HCT116 (cell line): ENCODE data around the gene OPRPN. TPM values are rescaled to one million over a fixed set of nuclear protein-coding genes. Genes with fewer than 3 reads are reported as not detected.

Source experiments
- ATAC-seq: fragments of 200-7000 bp; cut with Tn5 transposase; 2 replicates; pipeline ENCODE4 v1.9.1; 2020; ENCODE audit warnings: mild to moderate bottlenecking, moderate library complexity
- BruUV-seq: library from RNA; stranded (reverse); fragments of 400-500 nt; replicated peaks from 2 replicates; lab custom pipeline; 2021; lab: Mats Ljungman, UMichigan
- CTCF ChIA-PET: fragments of 300-600 bp; sonication (Branson Sonifier 250); formaldehyde crosslinking; loops from one replicate; lab custom pipeline; 2021; ENCODE audit warnings: antibody characterized with exemption; lab: Charles Lee
- POLR2A ChIA-PET: fragments of 300-600, 350-600 bp; sonication (Branson Sonifier 250); formaldehyde crosslinking; loops from one replicate; lab custom pipeline; 2021; ENCODE audit warnings: antibody characterized with exemption; lab: Charles Lee
- RAD21 ChIA-PET, 2 experiments: fragments of 300-600 bp; sonication (Branson Sonifier 250); formaldehyde crosslinking; loops; one replicate each; lab custom pipeline; 2023; ENCODE audit warnings: low total read pairs in 2 of 2; ENCODE audit not compliant: uncharacterized antibody in 2 of 2, unreplicated experiment in 2 of 2, low non-redundant PET in 1 of 2; lab: Charles Lee
- DNase-seq: peaks from one replicate; pipeline ENCODE4 v3.0.0-alpha.2; 2010; ENCODE audit warnings: low read depth, low spot score
- H2AFZ ChIP-seq: fragments of 200-600 bp; shearing (Covaris generic), sonication (generic); 2 replicates; pipeline ENCODE4 v1.6.1; 2017; ENCODE audit warnings: low read depth, mixed run types, mixed read lengths, antibody characterized with exemption, low read length; ENCODE audit not compliant: poor library complexity, severe bottlenecking
- H3K27ac ChIP-seq: 2 replicates; pipeline ENCODE4 v1.5.1; 2012; ENCODE audit warnings: low read depth, low read length
- H3K27me3 ChIP-seq: fragments of 200-600 bp; sonication (generic); 2 replicates; pipeline ENCODE4 v1.6.1; 2016; ENCODE audit warnings: mixed run types, low read length, mixed read lengths; ENCODE audit not compliant: insufficient read depth
- H3K36me3 ChIP-seq, 2 experiments: fragments of 200-500 bp in 1 of 2; fragments of 200-600 bp in 1 of 2; sonication (Bioruptor generic) in 1 of 2; sonication (generic) in 1 of 2; 2 replicates each; pipeline versions ENCODE4 v1.5.1 to v1.6.1; 2014 to 2016; ENCODE audit warnings: low read length in 2 of 2, inconsistent platforms in 1 of 2, mixed read lengths in 1 of 2, mixed run types in 1 of 2; ENCODE audit not compliant: insufficient read depth in 2 of 2, control insufficient read depth in 1 of 2
- H3K4me1 ChIP-seq, 2 experiments: fragments of 200-600 bp in 1 of 2; sonication (generic) in 1 of 2; 2 replicates each; pipeline versions ENCODE4 v1.5.1 to v1.6.1; 2012 to 2017; ENCODE audit warnings: low read length in 2 of 2, inconsistent platforms in 1 of 2, mild to moderate bottlenecking in 1 of 2, mixed read lengths in 1 of 2, mixed run types in 1 of 2, moderate library complexity in 1 of 2; ENCODE audit not compliant: insufficient read depth in 2 of 2, control insufficient read depth in 1 of 2
- H3K4me2 ChIP-seq: fragments of 200-600 bp; sonication (generic); 2 replicates; pipeline ENCODE4 v1.6.1; 2017; ENCODE audit warnings: mixed run types, low read length, mixed read lengths
- H3K4me3 ChIP-seq, 2 experiments: fragments of 200-600 bp in 1 of 2; sonication (generic) in 1 of 2; replicated peaks in 1 of 2; 2 replicates each; pipeline ENCODE4 v1.5.1; 2011 to 2016; ENCODE audit warnings: low read length in 2 of 2, control low read depth in 1 of 2, low read depth in 1 of 2, mild to moderate bottlenecking in 1 of 2, mixed read lengths in 1 of 2, mixed run types in 1 of 2
- H3K79me2 ChIP-seq: fragments of 200-600 bp; sonication (generic); 2 replicates; pipeline ENCODE4 v1.6.1; 2017; ENCODE audit warnings: mild to moderate bottlenecking, mixed run types, low read length, moderate library complexity, mixed read lengths; ENCODE audit not compliant: insufficient read depth
- H3K9ac ChIP-seq: fragments of 200-600 bp; sonication (generic); 2 replicates; pipeline ENCODE4 v1.6.1; 2016; ENCODE audit warnings: low read length, mixed read lengths
- H3K9me2 ChIP-seq: fragments of 200-600 bp; sonication (generic), shearing (Covaris generic); 2 replicates; pipeline ENCODE4 v1.6.1; 2017; ENCODE audit warnings: mixed run types, mild to moderate bottlenecking, moderate library complexity; ENCODE audit not compliant: insufficient read depth
- H3K9me3 ChIP-seq, 2 experiments: fragments of 200-500 bp in 1 of 2; fragments of 200-600 bp in 1 of 2; sonication (Bioruptor generic) in 1 of 2; sonication (generic) in 1 of 2; 2 replicates each; pipeline ENCODE4 v1.6.1; 2014 to 2017; ENCODE audit warnings: low read length in 2 of 2, mixed read lengths in 2 of 2, inconsistent platforms in 1 of 2, low read depth in 1 of 2, mild to moderate bottlenecking in 1 of 2, mixed run types in 1 of 2, moderate library complexity in 1 of 2; ENCODE audit not compliant: control insufficient read depth in 1 of 2, insufficient read depth in 1 of 2
- H4K20me1 ChIP-seq: fragments of 200-600 bp; sonication (generic), shearing (Covaris generic); 2 replicates; pipeline ENCODE4 v1.6.1; 2017; ENCODE audit warnings: mixed run types, mild to moderate bottlenecking, moderate library complexity; ENCODE audit not compliant: insufficient read depth
- CBX3 ChIP-seq: IDR thresholded peaks from 2 replicates; pipeline ENCODE4 v1.6.1; 2012; ENCODE audit warnings: low read depth
- CEBPB ChIP-seq: IDR thresholded peaks from 2 replicates; pipeline ENCODE4 v1.6.1; 2012; ENCODE audit warnings: low read depth
- ELF1 ChIP-seq: IDR thresholded peaks from 2 replicates; pipeline ENCODE4 v1.6.1; 2012; ENCODE audit warnings: low read depth, borderline replicate concordance
- EZH2 ChIP-seq: fragments of 200-600 bp; sonication (generic); IDR thresholded peaks from 2 replicates; pipeline ENCODE4 v1.6.1; 2017; ENCODE audit warnings: antibody characterized with exemption, mixed run types
- EZH2phosphoT487 ChIP-seq: fragments of 200-600 bp; IDR thresholded peaks from 2 replicates; pipeline ENCODE4 v1.6.1; 2018; ENCODE audit warnings: antibody characterized with exemption, borderline replicate concordance
- JUND ChIP-seq: IDR thresholded peaks from 2 replicates; pipeline ENCODE4 v1.6.1; 2012
- POLR2A ChIP-seq: IDR thresholded peaks from 2 replicates; pipeline ENCODE4 v1.7.0; 2011; ENCODE audit warnings: borderline replicate concordance; ENCODE audit not compliant: insufficient read depth, insufficient read length; ENCODE audit errors: extremely low read depth
- POLR2AphosphoS5 ChIP-seq: IDR thresholded peaks from 2 replicates; pipeline ENCODE4 v1.6.1; 2011; ENCODE audit warnings: mild to moderate bottlenecking, low read depth, low read length, moderate library complexity
- REST ChIP-seq: IDR thresholded peaks from 2 replicates; pipeline ENCODE4 v1.6.1; 2012; ENCODE audit warnings: low read depth
- SP1 ChIP-seq: IDR thresholded peaks from 2 replicates; pipeline ENCODE4 v1.6.1; 2012; ENCODE audit warnings: low read depth
- SRF ChIP-seq: IDR thresholded peaks from 2 replicates; pipeline ENCODE4 v1.6.1; 2012; ENCODE audit warnings: low read depth
- ZFX ChIP-seq: fragments of 450-650 bp; IDR thresholded peaks from 2 replicates; pipeline ENCODE4 v1.6.1; 2017
- ZNF274 ChIP-seq: fragments of 200-500 bp; sonication (Bioruptor generic); IDR thresholded peaks from 2 replicates; pipeline ENCODE4 v1.6.1; 2014; ENCODE audit warnings: mild to moderate bottlenecking, low read depth, low read length, inconsistent platforms
- intact Hi-C: fragments of 100-400 bp; cut with micrococcal nuclease; formaldehyde crosslinking; loops from 2 replicates; pipeline ENCODE4 v1.10.0; 2022
- total RNA-seq: library from RNA; stranded (reverse); gene quantifications from one replicate; pipeline ENCODE4 v1.2.1, GENCODE V29; 2021; ENCODE audit not compliant: unreplicated experiment
- TF ChIP-seq, protein P1 (sequence below), 3 experiments: fragments of 200-600 bp in 1 of 3; sonication (generic) in 1 of 3; IDR thresholded peaks in 2 of 3; conservative IDR thresholded peaks in 1 of 3; 2 replicates each; pipeline ENCODE4 v1.5.1; 2012 to 2017; ENCODE audit warnings: low read depth in 2 of 3, low read length in 2 of 3, antibody characterized with exemption in 1 of 3, borderline replicate concordance in 1 of 3, control low read depth in 1 of 3, mild to moderate bottlenecking in 1 of 3, mixed read lengths in 1 of 3, mixed run types in 1 of 3, moderate library complexity in 1 of 3; ENCODE audit not compliant: insufficient read depth in 1 of 3
- TF ChIP-seq, protein P2 (sequence below): IDR thresholded peaks from 2 replicates; pipeline ENCODE4 v1.6.1; 2011; ENCODE audit warnings: mild to moderate bottlenecking, low read length, moderate library complexity; ENCODE audit not compliant: insufficient replicate concordance; ENCODE audit errors: extremely low read depth

Gene OPRPN
- total RNA-seq, 1 experiment from 2014 or later, result not detected

GRCh38 chr4:70371987-70372386 is 25.8 kb upstream of the OPRPN start:
- H3K4me3 ChIP-seq, result no peak overlapping the region
- no peaks in the 10 kb centered on the region for H3K27me3 ChIP-seq
- intact Hi-C loops, result no loop called here
- ChIA-PET RAD21 (no interaction called here), CTCF (no interaction called here), POLR2A (no interaction called here)
- no peak for ATAC-seq
- no peaks in the 10 kb centered on the region for H3K9me3 ChIP-seq
- H3K4me2 ChIP-seq, result no peak overlapping the region
- H3K9me2 ChIP-seq, result no peaks in the 10 kb centered on the region
- no peak overlapping the region for H3K9ac ChIP-seq
- TF ChIP-seq EZH2phosphoT487, result no peak
- TF ChIP-seq, protein P1, sequence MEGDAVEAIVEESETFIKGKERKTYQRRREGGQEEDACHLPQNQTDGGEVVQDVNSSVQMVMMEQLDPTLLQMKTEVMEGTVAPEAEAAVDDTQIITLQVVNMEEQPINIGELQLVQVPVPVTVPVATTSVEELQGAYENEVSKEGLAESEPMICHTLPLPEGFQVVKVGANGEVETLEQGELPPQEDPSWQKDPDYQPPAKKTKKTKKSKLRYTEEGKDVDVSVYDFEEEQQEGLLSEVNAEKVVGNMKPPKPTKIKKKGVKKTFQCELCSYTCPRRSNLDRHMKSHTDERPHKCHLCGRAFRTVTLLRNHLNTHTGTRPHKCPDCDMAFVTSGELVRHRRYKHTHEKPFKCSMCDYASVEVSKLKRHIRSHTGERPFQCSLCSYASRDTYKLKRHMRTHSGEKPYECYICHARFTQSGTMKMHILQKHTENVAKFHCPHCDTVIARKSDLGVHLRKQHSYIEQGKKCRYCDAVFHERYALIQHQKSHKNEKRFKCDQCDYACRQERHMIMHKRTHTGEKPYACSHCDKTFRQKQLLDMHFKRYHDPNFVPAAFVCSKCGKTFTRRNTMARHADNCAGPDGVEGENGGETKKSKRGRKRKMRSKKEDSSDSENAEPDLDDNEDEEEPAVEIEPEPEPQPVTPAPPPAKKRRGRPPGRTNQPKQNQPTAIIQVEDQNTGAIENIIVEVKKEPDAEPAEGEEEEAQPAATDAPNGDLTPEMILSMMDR (IDR thresholded peaks at IDR 0.05 in 2 of 3, conservative IDR thresholded peaks at IDR 0.05 in 1 of 3; ENCODE audit: borderline replicate concordance in 1 of 3, insufficient read depth in 1 of 3, low read depth in 2 of 3, low read length in 2 of 3), result no peak
- no peak for TF ChIP-seq CEBPB
- no peak for TF ChIP-seq ZFX
- TF ChIP-seq ZNF274, result no peak
- TF ChIP-seq POLR2AphosphoS5, result no peak
- TF ChIP-seq JUND, result no peak
- no peak overlapping the region for H3K27ac ChIP-seq
- BruUV-seq, result no TSS peak
- no peaks in the 10 kb centered on the region for H3K36me3 ChIP-seq
- H3K79me2 ChIP-seq, result no peaks in the 10 kb centered on the region
- DNase-seq, result no peak
- H2AFZ ChIP-seq, result no peak overlapping the region
- H3K4me1 ChIP-seq, result no peaks in the 10 kb centered on the region
- no peaks in the 10 kb centered on the region for H4K20me1 ChIP-seq

- no peak overlapping the region for H3K9ac ChIP-seq
- no TSS peak for BruUV-seq
- no peaks in the 10 kb centered on the region for H3K79me2 ChIP-seq
- no peaks in the 10 kb centered on the region for H4K20me1 ChIP-seq
- no peaks in the 10 kb centered on the region for H3K9me3 ChIP-seq
- ATAC-seq (no peak), DNase-seq (no peak)
- H3K36me3 ChIP-seq, result no peaks in the 10 kb centered on the region
- H3K4me3 ChIP-seq, result no peak overlapping the region
- H3K27me3 ChIP-seq, result no peaks in the 10 kb centered on the region
- no peaks in the 10 kb centered on the region for H3K9me2 ChIP-seq
- intact Hi-C loops, result no loop called here
- no peak overlapping the region for H3K4me2 ChIP-seq
- ChIA-PET CTCF (no interaction called here), RAD21 (no interaction called here), POLR2A (no interaction called here)
- no peaks in the 10 kb centered on the region for H3K4me1 ChIP-seq
- H2AFZ ChIP-seq, result no peak overlapping the region
- H3K27ac ChIP-seq, result no peak overlapping the region
- TF ChIP-seq SP1 (no peak), ELF1 (no peak), SRF (no peak), EZH2 (no peak), JUND (no peak), CBX3 (no peak), POLR2AphosphoS5 (no peak), ZFX (no peak), REST (no peak), POLR2A (no peak)
- TF ChIP-seq, protein P2, sequence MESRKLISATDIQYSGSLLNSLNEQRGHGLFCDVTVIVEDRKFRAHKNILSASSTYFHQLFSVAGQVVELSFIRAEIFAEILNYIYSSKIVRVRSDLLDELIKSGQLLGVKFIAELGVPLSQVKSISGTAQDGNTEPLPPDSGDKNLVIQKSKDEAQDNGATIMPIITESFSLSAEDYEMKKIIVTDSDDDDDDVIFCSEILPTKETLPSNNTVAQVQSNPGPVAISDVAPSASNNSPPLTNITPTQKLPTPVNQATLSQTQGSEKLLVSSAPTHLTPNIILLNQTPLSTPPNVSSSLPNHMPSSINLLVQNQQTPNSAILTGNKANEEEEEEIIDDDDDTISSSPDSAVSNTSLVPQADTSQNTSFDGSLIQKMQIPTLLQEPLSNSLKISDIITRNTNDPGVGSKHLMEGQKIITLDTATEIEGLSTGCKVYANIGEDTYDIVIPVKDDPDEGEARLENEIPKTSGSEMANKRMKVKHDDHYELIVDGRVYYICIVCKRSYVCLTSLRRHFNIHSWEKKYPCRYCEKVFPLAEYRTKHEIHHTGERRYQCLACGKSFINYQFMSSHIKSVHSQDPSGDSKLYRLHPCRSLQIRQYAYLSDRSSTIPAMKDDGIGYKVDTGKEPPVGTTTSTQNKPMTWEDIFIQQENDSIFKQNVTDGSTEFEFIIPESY, result no peak
These were observed 25.0 kb upstream of the OPRPN start for GRCh38 chr4:70372760-70373159.
